ENCODE measurements around the gene SLC22A4.

- no peak for TF ChIP-seq EZH2 (IDR thresholded peaks at IDR 0.05; ENCODE audit: borderline replicate concordance, insufficient read depth, low read length, poor library complexity, severe bottlenecking)
- TF ChIP-seq REST (IDR thresholded peaks at IDR 0.05; ENCODE audit: borderline replicate concordance): no peak
- no peak for TF ChIP-seq CTCF (IDR thresholded peaks at IDR 0.05; ENCODE audit: poor library complexity, severe bottlenecking)
- no peak for TF ChIP-seq EP300 (conservative IDR thresholded peaks at IDR 0.05; ENCODE audit: poor library complexity, severe bottlenecking)
- TF ChIP-seq MXI1 (conservative IDR thresholded peaks at IDR 0.05; ENCODE audit: poor library complexity, severe bottlenecking): no peak
- no peak for TF ChIP-seq POLR2AphosphoS5 (IDR thresholded peaks at IDR 0.05)
Observed at GRCh38 chr5:132279801-132280200, 14.4 kb upstream of the SLC22A4 start.
